BLaER1 (cell line): Measurements from ENCODE around the gene PLPPR2.
"Not testable (repeated sequence)": the region's sequence is repeated elsewhere in the genome, so short reads cannot be mapped to it uniquely, and the experiment has no call there.

Source experiments
- H3K27ac ChIP-seq: shearing (Covaris generic); formaldehyde crosslinking; 2 replicates; pipeline ENCODE4 v1.8.1; 2022
- H3K27me3 ChIP-seq: shearing (Covaris generic); formaldehyde crosslinking; 2 replicates; pipeline ENCODE4 v1.8.1; 2022
- H3K36me3 ChIP-seq: shearing (Covaris generic); formaldehyde crosslinking; 2 replicates; pipeline ENCODE4 v1.8.1; 2022
- H3K4me1 ChIP-seq: shearing (Covaris generic); formaldehyde crosslinking; 2 replicates; pipeline ENCODE4 v1.8.1; 2022
- H3K4me2 ChIP-seq: shearing (Covaris generic); formaldehyde crosslinking; 2 replicates; pipeline ENCODE4 v1.8.1; 2022
- H3K4me3 ChIP-seq: shearing (Covaris generic); formaldehyde crosslinking; 2 replicates; pipeline ENCODE4 v1.8.1; 2022
- H3K9ac ChIP-seq: shearing (Covaris generic); formaldehyde crosslinking; 2 replicates; pipeline ENCODE4 v1.8.1; 2022
- H3K9me3 ChIP-seq: shearing (Covaris generic); formaldehyde crosslinking; 2 replicates; pipeline ENCODE4 v1.8.1; 2022
- H4K20me1 ChIP-seq: shearing (Covaris generic); formaldehyde crosslinking; 2 replicates; pipeline ENCODE4 v1.8.1; 2022
- Cebpa-rat ChIP-seq: shearing (Covaris generic); IDR thresholded peaks from 2 replicates; pipeline ENCODE4 v1.8.1; 2022

PLPPR2 gene

DNA sequence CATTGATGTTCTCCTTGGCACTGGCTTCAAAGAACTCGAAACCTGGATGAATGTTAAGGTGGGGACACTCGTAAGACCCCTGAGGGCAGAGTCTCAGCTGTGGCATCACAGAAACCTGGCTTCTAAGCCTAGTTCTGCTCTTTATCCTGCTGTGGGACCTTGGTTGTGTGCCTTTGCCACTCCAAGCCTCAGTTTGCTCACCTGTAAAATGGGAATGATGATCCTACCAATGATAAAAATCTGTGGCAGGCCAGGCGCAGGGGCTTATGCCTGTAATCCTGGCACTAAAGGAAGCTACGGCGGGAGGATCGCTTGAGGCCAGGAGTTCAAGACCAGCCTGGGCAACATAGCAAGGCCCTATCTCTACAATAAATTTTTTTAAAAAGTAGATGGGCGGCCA lies 29.7 kb upstream of the PLPPR2 start:
- Histone ChIP-seq H3K9ac (no peak overlapping the region), H3K27me3 (no peaks in the 10 kb centered on the region), H3K4me2 (peak overlapping the region; percentile 94; the same call in 1 of the 2 replicates), H3K36me3 (peaks cover 33% of the 10 kb centered on the region), H4K20me1 (no peaks in the 10 kb centered on the region), H3K9me3 (no peaks in the 10 kb centered on the region), H3K4me3 (no peak overlapping the region), H3K27ac (0 out of 2 replicates have a peak overlapping the region, but pooled peaks have one; percentile 35), H3K4me1 (peaks cover 57% of the 10 kb centered on the region)
- TF ChIP-seq Cebpa-rat: no peak

DNA sequence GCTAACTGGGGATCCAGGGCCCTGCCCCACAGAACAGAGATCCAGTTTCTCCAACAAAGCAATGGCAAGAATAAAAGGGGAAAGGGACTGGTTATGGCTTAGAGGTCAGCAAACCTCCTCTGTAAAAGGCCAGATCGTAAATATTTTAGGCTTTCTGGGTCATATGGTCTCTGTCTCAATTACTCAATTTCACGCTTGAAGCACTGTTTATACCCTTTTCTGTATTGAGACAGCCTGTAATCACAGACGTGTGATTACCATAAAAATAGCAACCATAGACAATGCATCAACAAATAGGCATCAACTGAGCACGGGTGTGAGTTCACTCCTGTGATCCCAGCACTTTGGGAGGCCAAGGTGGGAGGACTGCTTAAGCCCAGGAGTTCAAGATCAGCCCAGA lies 25.1 kb upstream of the PLPPR2 start:
- Histone ChIP-seq H3K9ac (no peak overlapping the region), H3K4me3 (no peak overlapping the region), H3K4me1 (peaks cover 11% of the 10 kb centered on the region), H3K27me3 (no peaks in the 10 kb centered on the region), H3K36me3 (peaks cover 62% of the 10 kb centered on the region), H3K9me3 (peaks cover 2% of the 10 kb centered on the region; the same call in 1 of the 2 replicates), H4K20me1 (no peaks in the 10 kb centered on the region), H3K4me2 (no peak overlapping the region), H3K27ac (no peak overlapping the region)
- TF ChIP-seq Cebpa-rat: no peak

DNA sequence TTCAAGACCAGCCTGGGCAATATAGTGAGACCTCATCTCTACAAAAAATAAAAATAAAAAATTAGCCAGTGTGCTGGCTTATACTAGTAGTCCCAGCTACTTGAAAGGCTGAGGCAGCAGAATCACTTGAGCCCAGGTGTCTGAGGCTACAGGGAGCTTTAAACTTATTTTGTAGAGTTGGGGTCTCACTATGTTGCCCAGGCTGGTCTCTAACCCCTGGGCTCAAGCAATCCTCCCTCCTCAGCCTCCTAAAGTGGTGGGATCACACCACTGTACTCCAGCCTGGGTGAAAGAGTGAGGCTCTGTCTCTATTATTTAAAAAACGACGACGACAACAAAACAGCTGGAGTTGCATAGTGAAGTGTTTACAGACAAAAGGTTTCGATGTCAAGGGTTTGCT lies 23.7 kb upstream of the PLPPR2 start:
- no peak overlapping the region for H3K9ac ChIP-seq
- no peaks in the 10 kb centered on the region for H3K27me3 ChIP-seq
- peaks cover 4% of the 10 kb centered on the region; the same call in 1 of the 2 replicates for H3K9me3 ChIP-seq
- H3K4me1 ChIP-seq: 0 out of 2 replicates have a peak, but pooled peaks cover under 1% of the 10 kb centered on the region
- no peaks in the 10 kb centered on the region for H4K20me1 ChIP-seq
- no peak overlapping the region for H3K4me3 ChIP-seq
- peaks cover 67% of the 10 kb centered on the region for H3K36me3 ChIP-seq
- H3K27ac ChIP-seq: no peak overlapping the region
- H3K4me2 ChIP-seq: no peak overlapping the region
- no peak for TF ChIP-seq Cebpa-rat

DNA sequence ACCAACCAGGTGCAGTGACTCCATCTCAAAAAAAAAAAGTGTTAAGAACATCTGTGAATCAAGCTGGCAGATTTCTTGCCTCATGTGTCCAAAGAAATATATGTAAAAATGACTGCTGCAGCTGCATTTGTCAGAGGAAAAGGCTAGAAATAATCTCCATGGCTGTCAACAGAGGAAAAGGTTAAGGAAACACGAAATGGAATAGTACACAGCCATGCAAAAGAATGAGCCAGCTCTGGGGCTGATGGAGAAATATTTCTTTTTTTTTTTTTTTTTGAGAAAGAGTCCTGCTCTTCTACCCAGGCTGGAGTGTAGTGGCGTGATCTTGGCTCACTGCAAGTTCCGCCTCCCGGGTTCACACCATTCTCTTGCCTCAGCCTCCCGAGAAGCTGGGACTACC lies 22.4 kb upstream of the PLPPR2 start:
- Histone ChIP-seq H3K27me3 (no peaks in the 10 kb centered on the region), H3K27ac (no peak overlapping the region), H3K4me3 (no peak overlapping the region), H4K20me1 (no peaks in the 10 kb centered on the region), H3K4me2 (no peak overlapping the region), H3K4me1 (peaks cover 11% of the 10 kb centered on the region), H3K9me3 (peaks cover 4% of the 10 kb centered on the region; the same call in 1 of the 2 replicates), H3K36me3 (peaks cover 59% of the 10 kb centered on the region), H3K9ac (no peak overlapping the region)
- TF ChIP-seq Cebpa-rat: no peak

DNA sequence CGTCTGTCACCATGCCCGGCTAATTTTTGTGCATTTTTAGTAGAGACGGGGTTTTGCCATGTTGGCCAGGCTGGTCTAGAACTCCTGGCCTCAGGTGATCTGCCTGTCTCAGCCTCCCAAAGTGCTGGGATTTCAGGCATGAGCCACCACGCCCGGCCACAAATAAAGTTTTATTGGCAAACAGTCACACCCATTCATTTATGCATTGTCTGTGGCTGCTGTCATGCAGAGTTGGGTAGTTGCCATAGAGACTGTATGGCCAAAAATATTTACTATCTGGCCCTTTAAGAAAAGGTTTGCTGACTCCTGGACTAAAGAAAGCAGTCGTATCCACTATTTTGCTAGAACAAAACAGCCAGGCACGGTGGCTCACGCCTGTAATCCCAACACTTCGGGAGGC lies 21.4 kb upstream of the PLPPR2 start:
- not testable (repeated sequence) for H4K20me1 ChIP-seq, H3K9ac ChIP-seq, H3K4me3 ChIP-seq, H3K9me3 ChIP-seq, H3K27me3 ChIP-seq, H3K4me2 ChIP-seq, H3K27ac ChIP-seq
- Histone ChIP-seq H3K36me3 (peaks cover 50% of the 10 kb centered on the region), H3K4me1 (peaks cover 22% of the 10 kb centered on the region)

DNA sequence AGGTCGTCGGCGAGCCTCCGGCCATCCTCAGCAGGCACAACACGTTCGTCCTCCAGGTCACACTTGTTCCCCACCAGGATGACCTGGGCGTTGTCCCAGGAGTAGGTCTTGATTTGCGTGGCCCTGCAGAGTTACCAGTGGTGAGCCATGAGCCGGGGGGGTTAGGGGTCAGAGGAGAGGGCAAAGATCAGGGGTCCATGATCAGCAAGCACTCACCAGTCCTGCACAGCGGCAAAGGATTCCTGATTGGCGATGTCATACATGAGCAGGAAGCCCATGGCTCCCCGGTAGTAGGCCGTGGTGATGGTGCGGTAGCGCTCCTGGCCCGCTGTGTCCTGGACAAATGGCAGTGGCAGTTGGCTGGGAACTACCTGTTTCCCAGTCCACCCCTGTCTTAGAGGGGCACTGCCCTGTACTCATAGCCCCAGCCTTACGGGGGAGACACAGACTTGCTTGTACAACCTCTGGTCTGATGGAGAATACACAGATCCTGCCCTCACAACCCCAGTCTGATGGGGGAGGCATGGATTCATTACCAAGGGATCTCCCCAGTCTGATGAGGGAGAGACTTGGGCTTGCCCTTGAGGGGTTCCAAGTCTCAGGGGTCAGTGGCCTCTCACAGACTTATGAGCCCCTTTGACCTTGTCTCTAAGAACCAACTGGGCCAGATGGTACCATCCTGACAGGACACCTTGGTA lies 19.6 kb upstream of the PLPPR2 start:
- Histone ChIP-seq H3K9me3 (peaks cover 4% of the 10 kb centered on the region; the same call in 1 of the 2 replicates), H3K27me3 (no peaks in the 10 kb centered on the region), H3K36me3 (peaks cover 48% of the 10 kb centered on the region), H3K4me2 (no peak overlapping the region), H3K27ac (no peak overlapping the region), H4K20me1 (peaks cover 6% of the 10 kb centered on the region; the same call in 1 of the 2 replicates), H3K4me1 (peaks cover 34% of the 10 kb centered on the region), H3K9ac (no peak overlapping the region), H3K4me3 (no peak overlapping the region)
- no peak for TF ChIP-seq Cebpa-rat

DNA sequence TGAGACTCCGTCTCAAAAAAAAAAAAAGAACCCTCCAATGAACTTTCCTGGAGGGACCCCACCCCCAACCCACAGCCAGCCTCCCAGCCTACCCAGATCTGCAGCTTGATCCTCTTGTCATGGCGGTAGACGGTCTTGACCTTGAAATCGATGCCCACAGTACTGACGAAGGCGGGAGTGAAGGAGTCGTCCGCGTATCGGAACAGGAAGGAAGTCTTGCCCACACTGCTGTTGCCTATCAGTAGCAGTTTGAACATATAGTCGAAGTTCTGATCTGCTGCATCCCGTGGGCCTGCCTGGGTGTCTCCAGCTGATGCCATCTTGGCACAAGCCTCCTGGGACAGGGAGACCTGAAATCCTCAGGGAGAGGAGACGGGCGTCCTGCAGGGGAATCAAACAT lies 18.2 kb upstream of the PLPPR2 start:
- H4K20me1 ChIP-seq: peaks cover 6% of the 10 kb centered on the region; the same call in 1 of the 2 replicates
- peak overlapping the region; percentile 95 for H3K4me2 ChIP-seq
- H3K9ac ChIP-seq: no peak overlapping the region
- H3K27ac ChIP-seq: no peak overlapping the region
- H3K27me3 ChIP-seq: no peaks in the 10 kb centered on the region
- H3K9me3 ChIP-seq: peaks cover 4% of the 10 kb centered on the region; the same call in 1 of the 2 replicates
- TF ChIP-seq Cebpa-rat: no peak
- H3K4me1 ChIP-seq: peaks cover 34% of the 10 kb centered on the region
- H3K36me3 ChIP-seq: peaks cover 56% of the 10 kb centered on the region
- no peak overlapping the region for H3K4me3 ChIP-seq

DNA sequence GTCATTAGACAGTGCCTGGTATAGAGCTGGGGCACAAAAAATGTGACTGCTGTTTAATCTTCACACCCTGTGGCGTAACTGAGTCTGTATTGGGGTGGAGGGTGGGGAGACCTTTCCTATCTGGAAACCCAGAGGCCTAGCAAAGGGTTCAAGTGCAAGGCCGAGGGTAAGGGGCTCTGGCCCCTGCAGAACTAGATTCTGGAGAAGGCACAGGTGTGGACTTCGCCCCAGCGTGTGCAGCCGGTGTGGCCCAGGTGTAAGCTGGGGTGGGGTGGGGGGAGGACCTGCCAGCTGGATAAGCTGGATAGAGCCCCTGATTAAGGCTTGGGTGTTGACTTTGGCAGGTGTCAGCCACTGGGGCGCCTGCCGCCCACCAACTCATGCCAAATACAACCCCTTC lies 17.1 kb upstream of the PLPPR2 start:
- Histone ChIP-seq H3K4me2 (peak overlapping the region; percentile 95), H3K9ac (no peak overlapping the region; the same call in 1 of the 2 replicates), H3K4me1 (peaks cover 34% of the 10 kb centered on the region), H3K4me3 (no peak overlapping the region), H3K27ac (no peak overlapping the region), H4K20me1 (peaks cover 6% of the 10 kb centered on the region; the same call in 1 of the 2 replicates), H3K36me3 (peaks cover 53% of the 10 kb centered on the region), H3K27me3 (no peaks in the 10 kb centered on the region), H3K9me3 (peaks cover 4% of the 10 kb centered on the region; the same call in 1 of the 2 replicates)
- no peak for TF ChIP-seq Cebpa-rat

DNA sequence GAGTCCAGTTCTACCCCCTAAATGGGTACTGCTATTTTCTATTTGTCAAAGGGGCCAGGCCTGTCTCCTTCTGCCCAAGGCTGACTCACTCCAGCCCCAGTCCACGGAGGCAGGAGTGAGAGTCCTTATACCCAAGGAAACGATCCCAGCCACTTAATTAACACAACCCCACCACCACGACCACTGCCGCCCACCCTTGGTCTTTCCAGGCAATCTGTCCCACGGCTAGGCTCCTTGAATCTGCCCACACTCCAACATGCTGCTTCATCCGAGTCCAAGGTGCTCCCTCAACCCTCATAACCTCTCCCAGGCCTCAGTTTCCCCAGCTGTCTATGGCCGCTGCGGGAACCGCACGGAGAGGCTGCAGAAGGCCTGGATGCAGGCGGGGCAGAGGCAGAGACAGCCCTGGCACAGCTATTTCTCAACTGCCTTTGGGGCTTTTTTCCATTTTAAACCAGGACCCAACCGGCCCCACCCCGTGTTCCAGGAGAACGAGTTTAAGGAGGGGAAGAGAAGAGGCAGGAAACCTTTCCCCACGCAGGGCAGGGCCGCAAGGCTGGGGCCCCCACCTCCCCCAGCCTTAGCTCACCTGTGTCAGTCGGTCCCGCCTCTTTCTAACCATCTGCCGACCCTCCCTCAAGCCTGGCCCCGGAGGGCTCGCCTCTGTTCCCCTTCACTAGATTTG lies 16.5 kb upstream of the PLPPR2 start:
- Histone ChIP-seq H3K9me3 (peaks cover 4% of the 10 kb centered on the region; the same call in 1 of the 2 replicates), H3K27ac (peak overlapping the region; percentile 51), H3K4me1 (peaks cover 34% of the 10 kb centered on the region), H3K4me3 (peak overlapping the region; percentile 73), H3K36me3 (peaks cover 48% of the 10 kb centered on the region), H3K27me3 (no peaks in the 10 kb centered on the region), H3K9ac (peak overlapping the region; percentile 75), H3K4me2 (peak overlapping the region; percentile 95), H4K20me1 (peaks cover 6% of the 10 kb centered on the region; the same call in 1 of the 2 replicates)
- TF ChIP-seq Cebpa-rat: no peak
